GM18951 (cell line): ENCODE measurements around the gene SPIN2B.
"Not testable (repeated sequence)": the region's sequence is repeated elsewhere in the genome, so short reads cannot be mapped to it uniquely, and the experiment has no call there.

ENCODE experiments used
- POLR2A ChIP-seq: IDR thresholded peaks from 4 replicates; pipeline ENCODE4 v1.6.1; 2011; ENCODE audit warnings: mild to moderate bottlenecking; ENCODE audit not compliant: insufficient read length, insufficient read depth; ENCODE audit errors: extremely low read depth
- in situ Hi-C: fragments of 300-500 bp; cut with MboI; formaldehyde crosslinking; loops from one replicate; pipeline ENCODE4 v1.12.0; 2022; ENCODE audit warnings: low sequenced_read_pairs, mixed read lengths, inconsistent platforms; ENCODE audit not compliant: unreplicated experiment

The SPIN2B gene

GRCh38 chrX:57121162-57121755 lies at the start of gene SPIN2B:
Gene SPIN2B, minus strand, starts transcription at chrX:57121548.
- in situ Hi-C loops = no loop called here
- peak; percentile 76 for TF ChIP-seq POLR2A

GRCh38 chrX:57156397-57157049 lies 35.2 kb upstream of the SPIN2B start:
- in situ Hi-C loops = no loop called here

GRCh38 chrX:57155171-57155570 lies 33.8 kb upstream of the SPIN2B start:
- no peak for TF ChIP-seq POLR2A
- in situ Hi-C loops = no loop called here

More at GRCh38 chrX:57156397-57157049, 35.2 kb upstream of the SPIN2B start:
- no peak for TF ChIP-seq POLR2A

GRCh38 chrX:57152222-57152621 lies 30.9 kb upstream of the SPIN2B start:
- in situ Hi-C loops = not testable (repeated sequence)

- in situ Hi-C loops = no loop called here
- TF ChIP-seq POLR2A = no peak
These were observed 17.3 kb upstream of the SPIN2B start for GRCh38 chrX:57138674-57139073.

- in situ Hi-C loops = no loop called here
These were observed 16.2 kb upstream of the SPIN2B start for GRCh38 chrX:57137501-57137900.

GRCh38 chrX:57137073-57137472 lies 15.7 kb upstream of the SPIN2B start, which contains the start of gene SPIN2A:
Gene SPIN2A, minus strand, starts transcription at chrX:57137397. Its CDS starts 800 bp downstream, at chrX:57136597.
- in situ Hi-C loops = not testable (repeated sequence)

More at GRCh38 chrX:57137501-57137900, 16.2 kb upstream of the SPIN2B start:
- no peak for TF ChIP-seq POLR2A

- in situ Hi-C loops = not testable (repeated sequence)
These were observed 15.2 kb upstream of the SPIN2B start for GRCh38 chrX:57136589-57136988.

GRCh38 chrX:57135287-57135686 lies 13.9 kb upstream of the SPIN2B start:
- in situ Hi-C loops = no loop called here
- no peak for TF ChIP-seq POLR2A

- in situ Hi-C loops = no loop called here
- no peak for TF ChIP-seq POLR2A
These were observed 13.4 kb upstream of the SPIN2B start for GRCh38 chrX:57134702-57135101.

- in situ Hi-C loops = no loop called here
- no peak for TF ChIP-seq POLR2A
These were observed 12.4 kb upstream of the SPIN2B start for GRCh38 chrX:57133706-57134105.

- in situ Hi-C loops = not testable (repeated sequence)
These were observed 11.9 kb upstream of the SPIN2B start for GRCh38 chrX:57133284-57133683.

GRCh38 chrX:57132046-57132445 lies 10.7 kb upstream of the SPIN2B start:
- no peak for TF ChIP-seq POLR2A
- in situ Hi-C loops = no loop called here

GRCh38 chrX:57121816-57122215 lies 468 bp upstream of the SPIN2B start:
- in situ Hi-C loops = no loop called here
- no peak for TF ChIP-seq POLR2A

- in situ Hi-C loops = not testable (repeated sequence)
These were observed 658 bp downstream of the SPIN2B start for GRCh38 chrX:57120619-57121161.
